Measurements from ENCODE around the gene UBE2E3.

DNA sequence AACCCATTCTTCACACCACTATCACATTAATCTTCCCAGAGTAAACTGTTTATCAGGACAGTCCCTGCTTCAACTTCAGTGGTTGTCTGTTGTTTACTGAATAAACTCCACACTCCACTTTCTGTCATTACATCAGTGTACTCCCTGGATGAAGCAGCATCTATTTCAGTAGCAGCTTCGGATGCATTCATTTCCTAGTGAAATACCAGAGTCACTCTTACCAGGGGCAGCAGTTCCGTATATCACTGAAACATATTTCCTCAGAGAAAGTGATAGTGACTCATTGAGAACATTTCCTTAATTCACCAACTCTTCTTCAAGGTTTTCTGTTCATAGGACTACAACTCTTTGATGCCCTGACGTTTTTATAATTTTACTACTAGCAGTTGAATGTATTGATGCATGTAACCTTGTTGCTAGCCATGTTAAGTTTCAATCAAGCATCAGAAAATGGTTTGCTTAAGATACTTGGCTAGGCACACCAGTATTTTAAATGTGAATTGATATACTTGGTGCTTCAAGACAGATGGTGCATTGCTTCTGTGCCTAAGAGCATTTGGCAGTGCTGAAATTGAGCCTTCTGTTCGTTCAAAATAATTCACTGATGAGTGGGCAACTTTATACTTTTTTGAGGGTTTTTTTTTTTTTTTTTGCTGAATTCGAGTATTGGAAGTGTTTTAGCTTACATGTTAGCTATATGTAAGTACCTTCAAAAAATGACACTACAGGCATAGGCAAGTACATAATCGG is 92.3 kb downstream of the UBE2E3 start:
- no peak for TF ChIP-seq POLR2A (IDR thresholded peaks at IDR 0.05)
- TF ChIP-seq, protein P1, sequence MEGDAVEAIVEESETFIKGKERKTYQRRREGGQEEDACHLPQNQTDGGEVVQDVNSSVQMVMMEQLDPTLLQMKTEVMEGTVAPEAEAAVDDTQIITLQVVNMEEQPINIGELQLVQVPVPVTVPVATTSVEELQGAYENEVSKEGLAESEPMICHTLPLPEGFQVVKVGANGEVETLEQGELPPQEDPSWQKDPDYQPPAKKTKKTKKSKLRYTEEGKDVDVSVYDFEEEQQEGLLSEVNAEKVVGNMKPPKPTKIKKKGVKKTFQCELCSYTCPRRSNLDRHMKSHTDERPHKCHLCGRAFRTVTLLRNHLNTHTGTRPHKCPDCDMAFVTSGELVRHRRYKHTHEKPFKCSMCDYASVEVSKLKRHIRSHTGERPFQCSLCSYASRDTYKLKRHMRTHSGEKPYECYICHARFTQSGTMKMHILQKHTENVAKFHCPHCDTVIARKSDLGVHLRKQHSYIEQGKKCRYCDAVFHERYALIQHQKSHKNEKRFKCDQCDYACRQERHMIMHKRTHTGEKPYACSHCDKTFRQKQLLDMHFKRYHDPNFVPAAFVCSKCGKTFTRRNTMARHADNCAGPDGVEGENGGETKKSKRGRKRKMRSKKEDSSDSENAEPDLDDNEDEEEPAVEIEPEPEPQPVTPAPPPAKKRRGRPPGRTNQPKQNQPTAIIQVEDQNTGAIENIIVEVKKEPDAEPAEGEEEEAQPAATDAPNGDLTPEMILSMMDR (IDR thresholded peaks at IDR 0.05) = no peak

Measured in esophagus squamous epithelium (tissue), 4 donors.